Gastroesophageal sphincter (tissue), 3 donors: Measurements from ENCODE around the gene PDZD11.

Experiments used
- CTCF ChIP-seq, 4 experiments: fragments of 200-600 bp in 2 of 4; fragments of 450-650 bp in 2 of 4; sonication (generic) in 1 of 4; IDR thresholded peaks; one replicate each; pipeline ENCODE4 v1.5.1; 2017 to 2019; ENCODE audit warnings: antibody characterized with exemption in 4 of 4, mild to moderate bottlenecking in 2 of 4, moderate library complexity in 2 of 4
- EP300 ChIP-seq: sonication (generic); formaldehyde crosslinking; IDR thresholded peaks from one replicate; pipeline ENCODE4 v1.6.1; 2017; ENCODE audit warnings: antibody characterized with exemption, mild to moderate bottlenecking
- POLR2A ChIP-seq, 2 donors: fragments of 450-650 bp; IDR thresholded peaks; one replicate each; pipeline ENCODE4 v1.6.1; 2017; ENCODE audit warnings: antibody characterized with exemption in 2 of 2, mild to moderate bottlenecking in 2 of 2, moderate library complexity in 1 of 2
- POLR2AphosphoS5 ChIP-seq: sonication (generic); formaldehyde crosslinking; IDR thresholded peaks from one replicate; pipeline ENCODE4 v1.6.1; 2017; ENCODE audit warnings: antibody characterized with exemption

- TF ChIP-seq CTCF (IDR thresholded peaks at IDR 0.05) (no peak), POLR2A (IDR thresholded peaks at IDR 0.05) (no peak), EP300 (no peak), POLR2AphosphoS5 (no peak)
Observed at GRCh38 chrX:70255452-70255851, 34.3 kb downstream of the PDZD11 start.
